ENCODE measurements around the gene MTMR8.

The MTMR8 gene

DNA sequence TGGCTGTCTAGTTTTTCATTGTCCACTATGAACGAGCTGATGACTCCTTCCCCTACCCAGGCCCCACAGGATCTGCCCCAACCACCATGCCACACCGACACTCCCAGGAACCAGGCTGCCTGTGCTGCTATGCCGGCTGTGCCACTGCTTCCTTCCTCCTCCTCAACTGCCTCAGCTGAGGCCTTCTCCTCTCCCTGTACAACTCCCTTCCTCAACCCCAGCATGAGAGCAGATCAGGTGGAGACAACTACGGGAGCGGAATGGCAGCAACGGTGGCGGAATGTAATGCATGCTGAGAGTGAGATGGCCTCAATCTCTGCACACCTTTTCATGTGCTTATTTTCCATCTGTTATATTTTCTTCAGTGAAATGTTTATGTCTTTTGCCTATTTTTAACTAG, 88.5 kb downstream of the MTMR8 start:
- no peak for DNase-seq

- DNase-seq, result no peak
Measured at GRCh38 chrX:64291123-64291522, 104.1 kb downstream of the MTMR8 start.

- DNase-seq, result no peak
Measured at GRCh38 chrX:64265265-64265664, 130.0 kb downstream of the MTMR8 start.

DNA sequence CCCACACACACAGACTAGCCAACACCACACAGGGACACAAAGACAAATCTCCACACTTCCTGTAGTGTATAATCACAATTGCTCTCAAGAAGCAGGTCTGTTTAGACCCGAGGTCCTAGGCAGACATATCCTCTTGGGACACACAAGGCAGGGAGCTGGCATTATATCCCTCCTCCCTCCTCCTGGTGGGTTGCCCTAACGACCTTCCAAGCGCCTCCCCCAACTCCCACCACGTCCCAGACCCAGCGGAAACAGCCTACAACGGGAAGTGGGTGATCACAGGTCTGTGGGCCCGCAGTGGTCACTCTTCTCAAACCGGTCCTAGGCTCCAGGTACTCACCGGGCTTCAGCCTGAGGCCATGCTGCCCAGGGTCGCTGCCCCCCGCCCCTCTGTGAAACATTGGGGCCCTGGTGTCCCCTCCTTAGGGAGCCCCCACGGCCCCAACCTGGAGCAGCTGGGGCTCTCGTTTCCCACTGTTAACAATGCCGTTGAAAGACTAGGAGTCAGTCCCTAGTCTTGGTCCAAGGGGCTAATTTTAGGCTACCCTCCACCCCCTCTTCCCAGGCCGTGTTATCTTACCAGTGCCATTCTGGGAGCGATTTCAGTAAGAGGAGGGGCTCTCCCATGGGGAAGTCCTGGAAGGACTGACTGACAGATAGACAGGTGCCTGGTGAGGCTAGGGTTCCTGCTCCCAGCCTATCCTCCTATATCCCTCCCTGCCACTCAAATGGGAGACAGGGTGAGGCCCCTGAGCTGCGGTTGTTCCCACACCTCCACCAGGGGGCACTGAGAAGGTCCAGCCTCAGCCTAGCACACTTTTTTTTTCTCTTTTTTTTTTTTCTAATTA, 164.9 kb downstream of the MTMR8 start, which contains the start of gene ASB12:
Gene ASB12, minus strand, starts transcription at position 485 of the 848 bp plus-strand sequence. CDS start 4,957 bp downstream, outside the sequence.
- no peak for DNase-seq

DNA sequence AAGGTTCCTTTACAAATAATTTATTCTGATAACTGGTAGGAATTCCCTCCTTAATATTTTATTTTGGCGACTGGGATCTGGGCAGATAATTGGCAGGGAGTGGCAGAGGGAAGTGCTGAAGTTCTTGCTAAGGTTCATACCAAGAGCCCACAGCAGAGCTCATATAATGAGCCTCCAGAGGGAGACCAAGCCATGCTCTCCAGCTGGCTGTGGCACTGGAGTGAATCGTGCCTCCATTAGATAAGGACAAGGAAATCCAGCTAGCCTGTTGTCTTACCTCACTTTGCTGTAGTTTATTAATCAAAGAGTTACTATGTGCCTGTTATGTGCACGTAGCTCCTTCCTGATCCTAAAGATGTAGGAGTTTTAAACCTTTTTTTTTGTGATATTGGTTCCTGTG, 166.1 kb downstream of the MTMR8 start:
- DNase-seq, result no peak
